Renal pelvis (tissue), 4 donors: ENCODE data around the gene SUN2. TPM values are rescaled to one million over a fixed set of nuclear protein-coding genes. Genes with fewer than 3 reads are reported as not detected.

Source experiments
- DNase-seq: peaks from one replicate; pipeline ENCODE4 v3.0.0-alpha.2; 2013
- polyA plus RNA-seq, 3 donors: library from polyadenylated mRNA; unstranded; fragments of 120-200 nt; gene quantifications; one replicate each; pipeline ENCODE4 v1.2.1, GENCODE V29; 2013; ENCODE audit not compliant: insufficient read length in 3 of 3

SUN2 gene
- polyA plus RNA-seq, 3 donors: 62.8 to 89.9 (median 65.6) TPM

DNA sequence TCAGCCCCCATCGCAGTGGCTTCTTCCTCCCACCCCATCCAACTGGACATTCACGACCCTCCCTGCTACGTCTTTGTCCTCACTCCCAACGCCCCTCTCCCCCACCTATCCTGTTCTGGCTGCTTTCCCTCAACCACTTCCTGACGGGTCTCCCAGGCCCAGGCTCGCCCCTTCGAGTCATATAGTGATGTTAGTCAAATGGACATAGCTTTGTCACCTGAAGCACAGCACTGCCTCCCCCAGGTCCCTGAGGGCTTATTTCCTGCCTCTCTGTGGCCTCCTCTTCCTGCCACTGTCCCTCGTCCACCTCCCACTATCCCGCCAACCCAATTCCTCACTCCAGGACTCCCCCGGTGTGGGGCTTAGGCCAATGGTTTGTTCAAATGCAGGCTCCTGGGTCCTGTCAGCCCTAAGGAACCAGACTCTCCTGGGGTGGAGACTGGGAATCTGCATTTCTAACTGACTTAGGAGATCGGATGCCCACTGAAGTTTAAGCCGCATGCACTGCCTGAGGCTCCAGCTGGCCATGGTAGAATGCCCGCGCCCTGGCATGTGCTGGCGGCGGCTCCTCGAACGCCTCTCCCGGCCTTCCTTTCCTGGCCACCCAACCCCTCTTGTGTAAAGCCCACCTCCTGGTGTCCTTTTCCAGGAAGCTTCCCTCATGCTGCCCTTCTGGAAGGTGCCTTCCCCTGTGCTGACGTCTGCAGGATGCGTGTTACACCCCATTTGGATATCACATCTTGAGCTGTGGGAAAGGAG is 18.3 kb downstream of the SUN2 start:
- no peak for DNase-seq

DNA sequence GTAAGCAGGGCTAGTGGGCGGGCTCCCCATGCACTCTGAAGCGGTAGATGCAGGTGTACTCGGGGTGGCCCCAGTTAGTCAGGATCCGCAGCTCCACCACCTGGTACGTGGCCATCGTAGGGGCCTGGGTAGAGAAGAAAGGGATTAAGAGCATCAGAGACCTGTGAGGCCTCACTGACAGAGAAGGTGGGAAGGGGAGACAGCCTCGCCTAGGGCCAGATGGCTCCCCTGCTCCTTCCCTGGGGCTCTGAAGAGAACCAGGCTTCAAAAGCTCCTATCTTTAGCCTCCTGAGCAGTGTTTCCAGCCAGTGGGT is 19.6 kb downstream of the SUN2 start:
- DNase-seq: no peak

DNA sequence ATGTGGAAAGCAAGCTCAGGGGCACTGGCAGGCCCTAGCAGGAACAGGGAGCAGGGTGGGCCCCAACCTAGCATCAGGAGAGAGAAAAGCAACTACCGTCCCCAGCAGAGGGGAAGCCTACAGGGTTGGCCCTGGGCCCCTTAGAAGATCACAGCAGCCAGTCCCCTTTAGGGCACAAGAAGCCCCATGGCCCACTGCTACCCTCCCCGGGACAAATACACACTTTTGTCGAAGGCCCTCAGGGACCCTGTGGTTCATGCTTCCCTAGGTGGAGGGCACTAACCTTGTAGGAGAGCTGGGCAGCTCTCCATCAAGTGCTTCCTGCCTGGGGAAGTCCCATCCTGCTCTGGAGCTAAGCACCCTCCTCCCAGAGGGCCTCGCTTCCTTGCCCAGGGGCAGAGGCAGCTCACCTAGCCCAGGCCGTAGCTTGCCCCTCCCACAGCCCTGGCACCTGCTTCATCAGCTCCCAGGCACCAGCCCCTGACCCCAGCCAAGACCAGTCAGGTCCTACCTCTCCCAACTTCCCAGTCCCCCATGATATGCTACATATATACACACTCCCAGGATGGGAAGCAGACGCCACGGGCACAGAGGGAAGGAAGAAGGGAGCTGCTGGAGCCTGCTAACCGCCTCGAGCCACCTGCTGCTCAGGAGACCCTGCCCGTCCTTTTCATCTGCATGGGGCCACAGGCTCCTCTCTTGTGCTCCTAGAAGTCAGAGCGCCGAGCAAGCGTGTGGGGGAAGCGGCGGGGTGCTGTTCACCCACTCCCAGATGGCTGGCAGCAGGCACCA is 20.1 kb downstream of the SUN2 start:
- no peak for DNase-seq

DNA sequence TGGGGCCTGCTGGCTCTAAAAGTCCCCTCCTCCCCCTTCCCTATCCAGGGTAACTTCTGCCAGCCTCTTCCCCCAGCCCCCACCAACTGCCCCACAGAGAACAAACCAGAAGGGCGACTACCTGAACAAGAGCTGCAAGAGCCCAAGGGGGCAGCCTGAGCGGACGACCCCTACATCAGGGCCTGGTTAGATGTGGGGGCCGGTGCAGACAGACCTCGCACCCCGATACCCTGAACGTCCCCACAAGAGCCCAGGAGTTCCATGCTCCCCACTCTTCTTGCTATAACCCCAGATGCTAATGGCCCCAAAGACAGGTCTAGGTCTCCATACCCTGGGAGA is 20.7 kb downstream of the SUN2 start:
- no peak for DNase-seq

DNA sequence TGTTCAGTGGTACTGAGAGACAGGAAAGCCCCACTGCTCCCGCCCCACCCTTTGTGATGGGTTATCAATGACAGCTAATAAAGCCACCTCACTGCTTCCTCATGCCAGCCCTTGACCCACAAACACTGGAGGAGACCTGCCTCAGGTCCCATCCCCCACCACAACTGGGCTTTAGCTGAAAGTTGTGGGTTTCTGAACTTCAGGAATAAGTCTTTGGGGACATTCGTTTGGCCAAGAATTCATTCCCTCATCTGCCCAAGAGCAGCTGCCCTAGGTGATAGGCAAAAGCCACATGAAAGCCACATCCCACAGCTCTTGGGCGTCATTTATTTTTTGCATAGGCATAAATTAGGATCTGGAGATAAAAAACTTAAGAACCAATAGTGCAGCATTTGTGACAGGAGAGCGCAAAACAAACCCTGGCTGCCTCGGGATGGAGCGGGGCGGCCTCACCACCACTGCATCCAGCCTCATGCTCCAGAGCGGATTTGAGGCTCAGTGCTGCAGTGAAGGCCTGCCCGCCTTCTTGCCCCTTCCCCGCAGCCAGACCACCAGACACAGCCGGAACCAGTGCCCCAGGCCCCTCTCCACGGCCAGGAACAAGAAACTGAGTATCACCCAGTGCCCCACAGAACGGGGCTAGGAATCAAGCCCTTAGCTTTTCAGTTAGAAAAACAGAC is 21.2 kb downstream of the SUN2 start:
- DNase-seq: no peak

DNA sequence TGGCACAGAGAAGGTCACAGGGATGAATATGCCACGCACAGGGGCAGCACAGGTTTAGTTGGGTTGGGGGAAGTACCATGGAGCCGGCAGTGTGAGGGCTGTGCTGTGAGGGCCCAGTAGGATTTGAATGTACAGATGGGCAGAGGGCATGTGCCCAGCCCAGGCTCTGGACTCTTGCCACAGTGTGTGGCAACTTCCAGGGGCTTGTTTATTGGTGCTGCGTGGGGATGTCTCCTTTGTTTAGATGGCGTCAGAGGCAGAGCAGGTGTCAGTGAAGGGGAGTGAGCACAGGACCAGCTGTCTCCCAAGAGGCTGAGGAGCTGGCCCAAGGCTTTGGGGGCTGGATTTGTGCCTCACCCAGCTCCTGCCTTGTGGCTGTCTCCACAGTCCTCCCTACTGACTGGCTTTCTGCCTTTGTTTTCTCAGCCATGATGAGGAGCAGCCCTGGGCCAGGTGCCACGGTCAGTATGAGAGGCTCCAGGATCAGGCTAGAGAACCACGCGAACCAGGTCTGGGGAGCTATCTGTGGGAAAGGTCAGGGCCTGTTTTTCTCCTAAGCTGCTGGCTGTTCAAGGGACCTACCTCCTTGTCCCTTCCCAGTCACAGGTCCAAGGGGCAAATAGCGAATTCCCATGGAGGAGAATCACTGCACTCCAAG is 21.9 kb downstream of the SUN2 start:
- no peak for DNase-seq

DNA sequence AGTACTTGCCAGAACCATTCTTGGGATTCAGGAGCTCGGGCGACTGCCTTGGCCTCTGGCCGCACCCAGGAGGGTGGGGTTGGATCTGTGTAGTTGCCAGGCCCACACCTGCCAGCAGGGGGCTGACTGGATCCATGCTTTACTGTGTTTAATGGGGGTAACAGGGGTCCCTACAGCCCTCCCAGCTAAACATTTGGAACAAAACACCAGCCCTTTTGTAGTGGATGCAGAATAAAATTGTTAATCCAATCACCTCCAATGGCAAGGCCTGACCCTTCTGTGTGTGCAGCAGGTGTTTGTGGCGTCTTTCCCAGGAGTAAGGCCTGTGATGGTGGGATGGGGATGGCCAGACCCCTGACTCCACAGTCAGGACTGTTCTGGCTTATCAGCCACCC is 22.5 kb downstream of the SUN2 start:
- DNase-seq: no peak

DNA sequence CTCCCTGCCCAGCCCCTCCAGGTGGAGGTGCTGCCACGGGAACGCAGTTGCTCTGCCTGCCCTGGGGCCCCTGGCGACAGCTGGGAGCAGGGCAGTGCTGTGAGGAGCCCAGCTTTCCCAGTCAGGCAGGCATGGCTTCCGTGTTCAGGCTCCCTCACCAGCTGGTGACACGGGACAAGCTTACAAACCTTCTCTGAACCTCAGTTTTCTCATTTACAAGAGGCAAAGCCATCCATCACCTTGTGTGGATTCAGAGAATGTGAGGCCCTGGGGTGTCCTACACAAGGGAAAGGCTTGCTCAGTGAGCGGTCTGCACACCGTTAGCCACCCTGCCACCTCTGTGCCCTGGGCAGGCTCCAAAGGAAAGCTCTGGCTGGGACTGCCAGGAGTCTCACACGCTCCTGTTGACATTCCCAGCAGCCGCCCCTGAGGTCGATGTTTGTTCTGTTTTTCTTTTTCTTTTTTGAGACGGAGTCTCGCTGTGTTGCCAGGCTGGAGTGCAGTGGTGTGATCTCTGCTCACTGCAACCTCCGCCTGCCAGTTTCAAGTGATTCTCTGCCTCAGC is 23.5 kb downstream of the SUN2 start:
- no peak for DNase-seq

DNA sequence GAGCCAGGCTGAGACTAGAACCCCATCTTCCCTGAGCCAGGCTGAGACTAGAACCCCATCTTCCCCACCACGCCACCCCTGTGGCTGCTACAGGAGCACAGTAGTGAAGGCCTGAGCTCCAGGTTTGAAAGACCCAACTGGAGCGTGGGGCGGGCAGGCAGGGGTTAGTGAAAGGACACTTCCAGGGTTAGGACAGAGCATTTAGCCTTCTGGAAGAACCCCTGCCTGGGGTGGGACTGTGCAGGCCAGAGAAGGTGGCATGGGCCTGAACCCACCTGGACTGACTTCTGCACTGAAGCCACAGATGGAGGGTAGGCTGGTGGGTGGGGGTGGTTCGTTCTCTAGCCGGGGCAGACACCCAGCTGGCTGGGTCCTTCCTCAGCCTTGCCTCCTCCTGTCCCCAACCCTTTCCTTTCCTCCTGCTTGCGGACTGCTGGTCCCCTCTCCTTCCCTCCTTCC is 24.1 kb downstream of the SUN2 start:
- DNase-seq: no peak

DNA sequence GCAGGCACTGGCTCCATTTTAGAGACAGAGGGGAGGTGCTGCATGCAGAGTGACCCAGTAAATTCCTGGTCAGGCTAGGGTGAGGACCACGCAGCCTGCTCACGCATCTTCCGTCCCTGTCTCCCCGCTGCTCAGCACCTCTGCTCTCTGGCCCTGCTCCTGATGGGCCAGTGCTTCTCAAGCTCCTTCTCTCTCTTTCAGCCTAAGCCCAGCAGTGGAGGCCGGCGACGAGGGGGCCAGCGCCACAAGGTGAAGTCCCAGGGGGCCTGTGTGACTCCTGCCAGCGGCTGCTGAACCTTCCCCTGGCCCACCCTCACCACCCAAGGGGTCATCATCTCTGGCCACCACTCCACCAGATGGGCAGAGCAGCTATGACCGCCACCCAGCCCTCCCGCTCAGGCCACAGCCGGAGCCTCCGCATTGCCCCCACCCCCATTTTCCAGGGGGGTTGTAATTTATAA is 25.4 kb downstream of the SUN2 start:
- no peak for DNase-seq

DNA sequence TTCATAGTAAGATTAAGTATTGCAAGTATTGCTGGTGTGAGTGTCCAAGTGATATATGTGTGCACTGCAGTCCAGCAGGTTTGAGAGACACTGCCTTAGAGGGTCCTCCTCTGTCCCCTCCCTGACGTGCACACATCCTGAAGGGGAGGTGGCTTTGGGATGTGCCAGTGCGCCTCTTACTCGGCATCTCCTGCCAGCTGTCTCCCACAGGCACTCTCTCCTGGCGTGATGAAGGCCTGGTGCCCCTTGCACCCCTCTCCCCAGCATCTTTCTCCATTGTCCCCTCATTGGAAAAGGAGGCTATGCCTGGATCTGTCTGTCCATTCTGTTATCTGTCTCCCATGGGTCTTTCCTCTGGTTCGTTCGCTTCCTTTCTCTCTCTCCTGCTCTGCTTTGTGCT is 25.9 kb downstream of the SUN2 start:
- no peak for DNase-seq

DNA sequence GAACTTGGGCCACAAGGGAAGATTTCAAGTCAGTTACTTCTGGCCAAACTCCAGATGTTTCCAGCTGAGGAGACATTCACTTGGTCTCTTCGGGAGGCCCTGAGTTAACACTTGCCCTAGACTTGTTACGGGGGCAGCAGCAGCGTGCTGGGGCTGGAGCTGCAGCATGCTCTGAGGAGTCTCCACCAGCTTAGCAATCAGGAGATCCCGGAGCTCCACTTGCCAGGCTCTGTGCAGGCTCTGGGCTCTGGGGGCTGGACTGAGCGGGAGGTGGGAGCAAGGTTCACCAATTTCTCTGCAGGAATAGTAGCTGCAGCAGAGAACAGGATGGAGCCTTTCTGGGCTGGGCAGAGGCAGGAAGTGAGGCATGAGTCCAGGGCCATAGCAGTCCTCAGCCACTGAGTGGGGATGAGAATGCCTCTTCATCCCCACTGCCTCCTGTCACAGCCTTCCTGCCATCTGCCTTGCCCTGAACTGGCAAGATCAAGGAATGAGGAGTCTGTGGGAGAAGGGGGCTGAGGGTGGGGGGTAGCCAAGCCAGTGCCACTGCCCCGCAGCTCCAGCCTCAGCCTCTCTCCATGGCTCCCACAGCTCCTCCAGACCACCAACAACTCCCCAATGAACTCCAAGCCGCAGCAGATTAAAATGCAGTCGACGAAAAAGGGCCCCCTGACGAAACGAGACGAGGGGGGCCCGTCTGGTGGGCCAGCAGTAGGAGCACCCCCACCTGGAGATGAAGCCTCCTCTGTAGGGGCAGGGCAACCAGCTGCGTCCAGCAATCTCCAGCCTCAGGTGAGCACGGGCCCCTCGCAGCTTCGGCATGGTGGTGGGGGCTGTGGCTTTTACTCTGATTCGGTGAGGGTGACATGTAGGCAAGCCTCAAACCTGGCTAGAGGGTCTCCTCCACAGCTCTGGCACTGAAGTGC is 26.7 kb downstream of the SUN2 start:
- no peak for DNase-seq

DNA sequence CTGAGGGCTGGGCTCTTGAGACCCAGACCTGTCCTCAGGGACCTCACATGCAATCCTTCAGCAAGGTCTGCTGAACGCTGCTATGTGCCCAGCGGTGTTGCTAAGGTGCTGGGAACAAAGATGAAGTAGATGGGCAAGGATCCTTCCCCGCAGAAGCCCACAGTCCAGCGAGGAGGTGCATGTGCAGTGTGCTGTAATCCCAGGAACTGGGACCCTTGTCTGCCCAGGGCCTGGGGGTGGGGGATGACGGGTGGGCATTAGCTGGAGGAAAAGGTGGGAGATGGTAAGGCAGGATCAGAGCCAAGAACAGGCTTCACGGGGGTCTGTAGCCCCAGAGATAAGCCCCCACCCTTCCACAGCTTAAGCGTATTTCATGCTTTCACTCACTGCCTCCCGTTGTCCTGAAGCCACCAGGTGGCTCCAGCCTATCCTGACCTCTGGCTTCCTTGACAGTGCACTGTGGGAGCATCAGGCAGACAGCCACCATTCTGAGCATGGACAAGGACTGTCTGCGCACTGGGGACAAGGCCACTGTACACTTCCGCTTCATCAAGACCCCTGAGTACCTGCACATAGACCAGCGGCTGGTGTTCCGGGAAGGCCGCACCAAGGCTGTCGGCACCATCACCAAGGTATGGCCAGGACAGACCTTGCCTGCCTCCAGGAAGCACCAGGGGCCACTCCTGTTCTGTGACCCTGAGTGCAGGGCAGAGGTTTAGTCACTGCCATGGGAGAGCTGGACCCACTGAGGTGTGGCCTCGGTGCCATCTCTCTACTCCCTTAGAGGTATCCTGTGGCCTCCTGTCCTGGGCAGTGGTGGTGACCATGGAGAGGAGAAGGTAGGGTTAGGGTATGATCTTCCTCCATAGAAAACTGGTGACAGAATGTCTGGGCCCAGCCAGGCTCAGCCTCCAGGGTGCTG is 28.0 kb downstream of the SUN2 start:
- no peak for DNase-seq

DNA sequence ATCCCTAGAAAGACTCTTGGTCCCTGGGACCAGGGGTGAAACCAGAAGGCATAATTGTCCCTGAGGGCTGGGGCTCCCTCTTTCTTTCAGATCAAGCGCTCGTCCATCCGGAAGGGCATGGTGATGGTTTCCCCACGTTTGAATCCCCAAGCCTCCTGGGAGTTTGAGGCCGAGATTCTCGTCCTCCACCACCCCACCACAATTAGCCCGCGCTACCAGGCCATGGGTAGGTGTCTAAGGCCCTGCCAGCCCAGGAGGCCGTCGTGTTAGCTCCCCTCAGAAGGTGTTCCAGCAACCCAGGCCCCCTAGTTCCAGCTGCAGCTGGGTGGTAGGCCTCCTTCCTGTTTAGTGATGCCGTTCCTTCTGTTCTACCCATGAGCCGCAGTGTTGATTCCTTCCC is 28.7 kb downstream of the SUN2 start:
- no peak for DNase-seq

DNA sequence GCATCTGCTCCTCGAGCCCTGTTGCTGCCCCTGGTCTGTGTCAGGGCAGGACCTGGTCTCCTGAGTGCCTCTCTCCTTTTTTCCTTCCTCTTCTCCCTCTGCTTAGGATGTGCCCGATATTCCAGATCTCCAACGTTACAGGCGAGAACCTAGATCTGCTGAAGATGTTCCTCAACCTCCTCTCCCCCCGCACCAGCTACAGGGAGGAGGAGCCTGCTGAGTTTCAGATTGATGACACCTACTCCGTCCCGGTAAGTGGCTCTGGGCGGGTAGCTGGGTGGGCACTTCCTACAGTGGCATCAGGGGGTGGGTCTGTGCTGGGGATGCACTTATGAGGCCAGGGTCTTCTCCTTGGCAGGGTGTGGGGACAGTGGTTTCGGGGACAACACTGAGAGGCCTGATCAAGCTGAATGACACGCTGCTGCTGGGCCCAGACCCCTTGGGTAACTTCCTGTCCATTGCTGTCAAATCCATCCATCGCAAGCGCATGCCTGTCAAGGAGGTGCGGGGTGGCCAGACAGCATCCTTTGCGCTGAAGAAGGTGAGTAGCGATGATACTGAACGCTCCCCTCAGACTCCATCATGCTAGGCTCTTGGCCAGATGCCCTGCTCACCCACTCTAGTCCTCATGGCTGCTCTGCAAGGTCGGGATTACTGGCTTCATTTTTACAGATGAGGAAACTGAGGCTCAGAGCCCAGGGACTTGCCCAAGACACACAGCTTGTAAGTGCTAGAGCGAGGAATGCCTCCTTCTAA is 29.7 kb downstream of the SUN2 start:
- DNase-seq: no peak

DNA sequence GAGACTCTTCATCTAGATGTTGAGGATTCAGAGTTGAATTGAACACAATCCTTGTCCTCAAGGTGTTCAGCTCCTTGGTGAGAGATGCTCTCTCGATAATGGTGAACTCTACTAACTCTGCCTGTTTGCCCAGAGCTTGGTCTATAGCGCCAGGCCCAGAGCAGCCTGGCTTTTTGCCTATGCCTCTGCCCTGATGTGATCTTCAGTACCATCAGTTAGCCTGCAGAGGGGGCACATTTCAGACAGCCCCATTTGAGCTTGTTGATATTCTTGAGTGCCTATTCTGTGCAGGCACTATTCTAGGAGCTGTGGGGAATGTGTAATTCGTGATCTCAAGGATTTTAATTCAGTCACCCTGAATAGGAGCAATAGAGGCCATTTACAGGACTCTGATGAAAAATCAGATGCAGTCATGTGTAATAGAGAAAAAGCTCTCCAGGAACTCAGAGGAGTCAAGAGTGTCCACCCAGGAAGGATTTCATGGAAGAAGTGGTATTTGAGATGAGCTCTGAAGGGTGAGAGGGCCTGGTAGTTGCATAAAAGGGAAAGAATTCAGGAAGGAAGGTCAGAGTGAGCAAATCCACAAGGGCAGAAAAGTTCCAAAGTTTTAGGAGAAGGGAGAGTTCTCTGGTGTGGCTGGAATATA is 30.7 kb downstream of the SUN2 start:
- no peak for DNase-seq

DNA sequence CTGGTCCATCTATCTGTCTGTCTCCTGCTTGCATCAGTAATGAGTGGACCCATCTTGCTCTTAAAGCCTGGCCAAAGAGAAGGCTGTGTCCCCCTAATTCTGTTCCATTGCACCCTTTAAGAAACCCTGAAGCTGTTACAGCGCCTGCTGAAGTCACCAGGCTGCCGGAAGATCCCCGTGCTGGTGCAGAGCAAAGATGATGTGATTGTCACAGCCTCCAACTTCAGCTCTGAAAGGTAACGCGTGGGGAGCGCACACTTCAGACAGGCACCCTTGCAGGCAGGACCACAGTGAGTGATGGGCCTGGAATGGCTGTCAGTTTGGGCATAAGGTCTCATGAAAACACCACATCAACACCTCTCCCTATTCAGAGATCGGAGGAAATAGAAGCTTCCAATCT is 31.6 kb downstream of the SUN2 start:
- DNase-seq: no peak

DNA sequence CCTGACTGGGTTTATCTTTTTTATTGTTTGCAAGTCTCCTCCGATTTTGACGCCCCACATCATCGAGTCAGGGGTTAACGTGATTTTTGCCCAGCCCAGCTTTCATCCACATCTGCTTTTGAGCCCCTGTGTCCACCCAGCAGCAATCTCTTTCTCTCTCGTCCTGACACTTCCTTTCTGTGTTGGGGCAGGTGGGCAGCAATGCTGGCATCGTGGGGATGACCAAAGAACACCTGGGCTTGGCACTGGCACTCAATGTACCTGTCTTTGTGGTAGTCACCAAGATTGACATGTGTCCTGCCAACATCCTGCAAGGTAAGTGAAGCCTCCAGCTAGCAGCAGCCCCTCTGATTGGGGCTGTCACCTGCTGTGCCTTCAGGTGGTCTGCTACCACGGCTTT is 34.2 kb downstream of the SUN2 start:
- DNase-seq: no peak

DNA sequence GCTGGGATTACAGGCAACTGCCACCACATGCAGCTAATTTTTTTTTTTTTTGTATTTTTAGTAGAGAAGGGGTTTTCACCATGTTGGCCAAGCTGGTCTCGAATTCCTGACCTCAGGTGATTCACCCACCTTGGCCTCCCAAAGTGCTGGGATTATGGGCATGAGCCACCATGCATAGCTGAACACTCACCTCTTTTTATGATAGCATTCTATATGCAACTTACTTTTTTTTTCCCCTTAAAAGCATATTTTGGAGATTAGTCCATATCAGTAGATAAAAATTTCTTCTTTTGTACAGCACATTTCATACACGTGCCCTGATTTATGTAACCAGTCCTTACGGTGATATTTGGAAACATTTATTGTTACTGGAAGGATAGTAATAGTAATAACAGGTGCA is 35.4 kb downstream of the SUN2 start:
- DNase-seq: no peak
